ENCODE measurements around the gene RBM26.

Gene RBM26

GRCh38 chr13:79427265-79427664, 21.2 kb upstream of the RBM26 start:
- DNase-seq (ENCODE audit: low read depth): no peak
- no peak for TF ChIP-seq CTCF (IDR thresholded peaks at IDR 0.05; ENCODE audit: control insufficient read depth, insufficient read depth, low read depth, low read length, missing control alignments)
- H3K4me3 ChIP-seq (ENCODE audit: control insufficient read depth, low read depth, low read length): no peak overlapping the region

GRCh38 chr13:79423801-79424642, 18.0 kb upstream of the RBM26 start:
- peak; percentile 56 for TF ChIP-seq CTCF (IDR thresholded peaks at IDR 0.05; ENCODE audit: control insufficient read depth, insufficient read depth, low read depth, low read length, missing control alignments)
- DNase-seq (ENCODE audit: low read depth): no peak
- no peak overlapping the region for H3K4me3 ChIP-seq (ENCODE audit: control insufficient read depth, low read depth, low read length)

- no peak for DNase-seq (ENCODE audit: low read depth)
- H3K4me3 ChIP-seq (ENCODE audit: control insufficient read depth, low read depth, low read length): no peak overlapping the region
- TF ChIP-seq CTCF (IDR thresholded peaks at IDR 0.05; ENCODE audit: control insufficient read depth, insufficient read depth, low read depth, low read length, missing control alignments): no peak
Measured at GRCh38 chr13:79423340-79423739, 17.3 kb upstream of the RBM26 start.

- H3K4me3 ChIP-seq (ENCODE audit: control insufficient read depth, low read depth, low read length): no peak overlapping the region
- no peak for TF ChIP-seq CTCF (IDR thresholded peaks at IDR 0.05; ENCODE audit: control insufficient read depth, insufficient read depth, low read depth, low read length, missing control alignments)
- no peak for DNase-seq (ENCODE audit: low read depth)
Measured at GRCh38 chr13:79419365-79419764, 13.3 kb upstream of the RBM26 start.

- H3K4me3 ChIP-seq (ENCODE audit: control insufficient read depth, low read depth, low read length): no peak overlapping the region
- no peak for TF ChIP-seq CTCF (IDR thresholded peaks at IDR 0.05; ENCODE audit: control insufficient read depth, insufficient read depth, low read depth, low read length, missing control alignments)
Measured at GRCh38 chr13:79417741-79418140, 11.7 kb upstream of the RBM26 start.

GRCh38 chr13:79413521-79413920, 7.5 kb upstream of the RBM26 start:
- no peak overlapping the region for H3K4me3 ChIP-seq (ENCODE audit: control insufficient read depth, low read depth, low read length)
- no peak for TF ChIP-seq CTCF (IDR thresholded peaks at IDR 0.05; ENCODE audit: control insufficient read depth, insufficient read depth, low read depth, low read length, missing control alignments)
- no peak for DNase-seq (ENCODE audit: low read depth)

More at GRCh38 chr13:79417741-79418140, 11.7 kb upstream of the RBM26 start:
- no peak for DNase-seq (ENCODE audit: low read depth)

All from AG09309 (cell line).